COLO668 (cell line): ENCODE measurements around the gene TSC2.
"Not testable (repeated sequence)": the region's sequence is repeated elsewhere in the genome, so short reads cannot be mapped to it uniquely, and the experiment has no call there.

ENCODE experiments used
- DNase-seq: peaks from one replicate; lab custom pipeline; 2025; ENCODE audit not compliant: unreplicated experiment; lab: John Stamatoyannopoulos, UW

Gene TSC2

DNA sequence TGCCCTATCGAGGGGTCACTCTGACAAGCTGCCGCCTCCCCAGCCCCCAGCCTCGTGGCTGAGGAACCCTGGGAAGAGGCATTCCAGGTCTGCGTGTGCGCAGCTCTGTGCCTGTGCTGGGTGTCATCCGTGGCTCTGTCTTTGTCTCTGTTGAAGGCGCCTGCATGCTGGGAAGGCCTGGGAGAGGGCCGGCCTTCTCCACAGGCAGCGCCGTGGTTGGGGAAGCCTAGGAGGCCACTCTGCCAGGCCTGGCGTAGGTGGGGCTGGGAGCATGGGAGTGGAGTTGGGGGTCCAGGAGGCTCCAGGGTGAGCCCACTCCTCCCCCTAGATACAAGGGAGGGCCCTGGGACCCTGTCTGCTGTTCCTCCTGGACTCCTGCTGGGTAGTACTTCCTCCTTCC is 17.7 kb upstream of the TSC2 start:
- no peak for DNase-seq

DNA sequence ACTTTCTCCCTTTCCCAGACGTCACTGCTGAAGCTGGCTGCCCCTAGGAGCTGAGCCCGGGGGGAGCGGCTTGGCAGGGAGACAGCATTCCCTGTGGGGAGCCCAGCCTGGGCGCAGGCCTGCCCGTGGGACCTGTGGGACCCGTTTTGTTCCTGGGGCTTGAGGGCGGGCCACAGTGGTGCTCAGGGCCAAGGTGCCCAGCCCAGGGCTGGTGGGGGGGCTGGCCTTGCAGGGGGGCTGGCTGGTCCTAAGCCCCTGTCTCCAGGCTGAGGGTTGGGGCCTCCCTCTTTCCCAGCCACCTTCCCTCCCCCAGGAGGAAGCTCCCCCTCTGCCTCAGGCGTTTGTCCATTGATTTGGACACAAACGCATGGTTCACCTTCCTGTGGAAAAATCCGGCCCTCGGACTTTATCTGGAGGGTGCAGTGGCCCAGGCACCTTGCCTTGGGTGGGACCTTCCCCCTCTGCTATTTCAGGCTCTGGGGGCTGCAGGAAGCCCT is 16.7 kb upstream of the TSC2 start:
- DNase-seq: no peak

DNA sequence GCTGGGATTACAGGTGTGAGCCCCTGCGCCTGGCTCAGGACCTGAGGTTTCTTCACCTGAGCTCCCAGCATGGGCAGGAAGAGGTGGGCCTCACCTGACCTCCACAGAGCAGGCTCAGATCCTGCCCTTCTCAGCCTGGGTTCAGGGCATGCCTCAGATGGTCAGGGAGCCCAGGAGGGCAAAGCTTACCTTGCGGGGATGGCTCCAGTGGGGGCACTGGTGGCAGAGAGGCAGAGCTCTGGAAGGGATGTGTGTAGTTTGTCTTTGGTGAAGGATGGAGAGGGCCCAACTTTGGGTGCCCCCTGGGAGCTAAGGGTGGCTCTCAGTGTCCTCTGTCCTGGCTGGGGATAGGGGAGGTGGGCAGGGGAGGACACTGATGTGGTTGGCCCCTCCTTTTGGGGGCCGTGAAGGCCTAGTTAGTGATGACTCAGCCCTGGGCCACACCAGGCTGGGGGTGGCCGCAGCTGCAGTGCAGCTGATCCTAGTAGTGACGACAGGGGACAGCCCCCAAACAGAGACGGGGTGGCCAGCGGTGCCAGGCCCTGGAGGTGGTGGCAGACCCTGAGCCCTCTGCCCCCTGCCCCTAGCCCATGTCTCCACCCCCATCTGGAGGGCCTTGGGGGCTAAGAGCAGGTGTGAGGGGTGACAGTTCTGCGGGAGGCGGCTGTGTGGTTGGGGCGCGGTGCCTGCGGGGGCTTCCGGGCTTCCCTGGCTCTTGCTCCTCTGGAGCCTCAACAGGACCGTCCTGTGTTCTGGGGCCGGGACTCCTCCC is 15.3 kb upstream of the TSC2 start:
- no peak for DNase-seq

- DNase-seq: peak; percentile 48
Observed at GRCh38 chr16:2033057-2033908, 14.5 kb upstream of the TSC2 start.

- DNase-seq: not testable (repeated sequence)
Observed at GRCh38 chr16:2033909-2034695, 13.7 kb upstream of the TSC2 start.

- DNase-seq: no peak
Observed at GRCh38 chr16:2034696-2035430, 12.9 kb upstream of the TSC2 start.

DNA sequence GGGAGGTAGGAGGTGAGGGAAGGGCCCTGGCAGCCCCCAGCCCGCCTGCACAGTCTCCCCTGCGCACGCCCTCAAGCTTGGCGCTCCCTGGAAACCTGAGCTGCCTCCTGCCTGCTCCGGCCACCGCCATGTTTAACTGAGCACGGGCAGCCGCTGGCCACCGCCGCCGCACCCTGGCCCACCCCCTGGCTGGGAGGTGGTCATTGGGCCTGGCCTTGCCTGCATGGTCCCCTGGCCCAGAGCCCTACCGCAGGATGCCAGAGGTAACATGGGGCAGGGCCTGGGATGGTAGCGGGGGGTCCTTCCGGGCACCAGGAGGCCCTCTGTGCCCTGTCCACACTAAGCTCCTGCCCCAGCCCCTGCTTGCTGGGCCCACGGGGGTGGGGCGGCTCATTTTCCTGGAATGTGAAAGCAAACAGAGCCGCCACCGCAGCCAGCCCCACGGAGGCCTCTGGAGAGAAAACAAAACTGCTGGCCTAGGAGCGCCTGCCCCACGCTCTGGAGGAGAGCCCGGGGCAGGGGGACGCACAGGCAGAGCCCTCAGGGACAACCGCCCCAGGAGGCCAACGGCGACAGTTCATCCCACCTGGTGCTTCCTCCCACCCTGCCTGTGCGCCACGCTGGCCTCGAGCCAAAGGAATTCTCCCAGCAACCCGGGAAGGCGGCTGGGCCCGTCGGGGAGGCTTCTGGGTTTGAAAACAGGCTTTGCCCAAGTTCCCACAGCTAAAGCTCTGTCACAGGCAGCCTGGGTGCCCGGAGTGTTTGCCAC is 12.2 kb upstream of the TSC2 start:
- DNase-seq: peak; percentile 93

DNA sequence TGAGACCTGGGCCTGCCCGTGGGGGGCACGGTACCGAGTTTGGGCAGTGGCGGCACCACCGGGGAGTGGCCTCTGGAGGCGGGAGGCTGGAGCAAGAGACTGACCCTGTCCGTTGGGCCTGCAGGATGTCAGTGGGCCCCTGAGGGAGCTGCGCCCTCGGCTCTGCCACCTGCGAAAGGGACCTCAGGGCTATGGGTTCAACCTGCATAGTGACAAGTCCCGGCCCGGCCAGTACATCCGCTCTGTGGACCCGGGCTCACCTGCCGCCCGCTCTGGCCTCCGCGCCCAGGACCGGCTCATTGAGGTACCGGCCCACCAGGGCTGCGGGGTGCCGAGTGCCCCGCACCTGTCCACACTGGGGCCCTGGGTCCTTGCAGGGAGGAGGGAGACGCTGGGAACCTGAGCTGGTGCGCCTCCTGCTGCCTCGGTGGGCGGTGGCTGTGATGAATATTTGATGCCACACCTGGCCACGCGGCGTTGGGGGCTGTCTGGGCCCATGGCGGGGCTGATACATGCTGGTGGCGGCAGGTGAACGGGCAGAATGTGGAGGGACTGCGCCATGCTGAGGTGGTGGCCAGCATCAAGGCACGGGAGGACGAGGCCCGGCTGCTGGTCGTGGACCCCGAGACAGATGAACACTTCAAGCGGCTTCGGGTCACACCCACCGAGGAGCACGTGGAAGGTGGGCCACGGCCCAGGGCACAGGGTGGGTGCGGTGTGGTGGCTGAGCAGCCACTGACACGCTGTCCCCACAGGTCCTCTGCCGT is 11.4 kb upstream of the TSC2 start:
- peak; percentile 75 for DNase-seq

DNA sequence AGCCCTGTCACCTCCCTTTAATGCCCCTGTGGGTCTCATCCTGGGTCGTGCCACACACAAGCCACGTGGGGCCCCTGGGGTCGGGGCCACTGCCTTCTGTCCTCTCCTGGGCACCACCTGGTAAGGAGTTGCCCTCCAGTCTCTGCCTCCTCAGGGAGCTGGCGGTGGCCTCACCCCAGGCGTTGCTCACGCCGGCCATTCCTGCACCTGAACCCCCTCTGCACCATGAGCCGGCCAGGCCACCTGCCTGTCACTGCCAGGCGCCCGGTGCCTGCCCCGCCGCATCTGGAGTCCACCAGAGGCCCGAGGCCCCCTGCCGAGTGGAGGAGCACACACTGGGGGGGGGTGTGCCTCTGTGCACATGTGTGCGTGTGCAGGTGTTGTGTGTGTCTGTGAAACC is 10.7 kb upstream of the TSC2 start:
- DNase-seq: peak; percentile 59

GRCh38 chr16:2037647-2038381 is 10.0 kb upstream of the TSC2 start:
- no peak for DNase-seq

DNA sequence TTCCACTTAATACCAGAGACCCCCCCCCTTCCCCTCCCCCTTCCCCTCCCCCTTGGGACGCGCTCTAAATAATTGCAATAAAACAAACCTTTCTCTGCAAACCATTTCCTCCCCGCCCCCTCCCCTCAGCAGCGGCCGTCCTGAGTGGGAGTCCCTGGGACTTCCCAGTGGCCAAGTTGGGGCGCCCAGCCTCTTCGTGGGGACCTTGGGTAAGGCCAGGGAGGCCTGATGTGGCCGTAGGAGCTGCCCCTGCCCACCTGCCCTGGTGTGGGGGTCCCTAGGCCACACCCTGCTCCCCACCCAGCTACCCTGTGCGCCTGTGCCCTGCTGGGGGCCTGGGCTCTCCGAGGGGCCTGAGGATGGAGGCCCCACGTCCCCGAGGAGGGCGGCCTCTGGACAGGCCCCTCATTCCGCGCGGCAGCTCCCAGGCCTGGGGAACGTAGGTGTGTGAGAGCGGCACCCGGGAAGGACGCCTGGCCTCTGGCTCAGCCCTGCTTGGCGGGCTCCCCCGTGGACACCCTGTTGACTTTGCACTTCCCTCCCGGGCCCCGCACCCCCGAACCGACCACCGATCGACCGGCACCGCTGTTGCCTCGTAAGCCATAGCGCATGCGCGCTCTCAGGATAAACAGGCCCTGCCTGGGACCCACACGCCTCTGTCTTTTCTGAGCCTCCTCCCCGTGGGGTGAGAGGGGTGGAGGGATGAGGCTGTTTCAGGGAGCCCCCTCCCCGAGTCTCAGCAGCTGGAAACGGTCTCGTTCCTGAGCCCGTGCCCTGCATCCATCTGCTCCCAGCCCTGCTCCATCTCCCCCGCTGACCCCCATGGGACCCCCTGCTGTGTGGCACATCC is 9.2 kb upstream of the TSC2 start:
- peak; percentile 19 for DNase-seq

DNA sequence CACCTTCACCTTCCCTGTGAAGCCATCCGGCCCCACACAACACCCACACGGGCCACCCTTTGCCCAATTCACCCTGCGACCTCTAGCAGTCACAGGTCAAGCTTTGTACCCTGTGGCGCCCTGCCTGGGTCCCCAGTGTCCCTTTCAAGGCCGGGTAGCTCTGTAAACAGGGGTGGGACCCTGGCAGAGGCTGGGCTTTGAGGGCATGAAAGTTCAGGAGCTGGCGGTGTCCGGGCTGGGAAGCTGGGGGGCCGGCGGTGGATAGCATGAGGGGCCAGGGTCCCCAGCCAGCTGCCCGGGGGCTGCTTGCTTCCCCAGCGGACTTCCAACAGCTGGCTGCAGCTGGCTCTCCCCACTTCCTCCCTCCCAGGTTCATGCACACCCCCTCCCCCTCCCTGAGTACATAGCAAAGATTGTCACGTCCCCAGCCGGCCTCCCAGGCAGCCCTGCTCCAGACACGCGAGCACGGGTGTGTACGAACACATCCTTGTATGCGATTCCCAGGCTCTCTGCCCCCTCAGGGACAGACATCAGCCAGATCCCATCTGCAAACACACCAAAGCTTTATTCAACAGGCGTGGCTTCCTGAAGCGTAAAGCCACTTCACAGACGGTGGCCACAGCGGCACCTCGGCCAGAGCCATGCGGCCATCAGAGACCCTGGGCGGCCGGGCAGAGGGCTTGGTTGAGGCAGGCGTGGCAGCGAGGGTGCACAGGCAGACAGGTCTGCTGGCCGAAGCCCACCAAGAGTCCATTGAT is 8.3 kb upstream of the TSC2 start:
- DNase-seq: peak; percentile 92

DNA sequence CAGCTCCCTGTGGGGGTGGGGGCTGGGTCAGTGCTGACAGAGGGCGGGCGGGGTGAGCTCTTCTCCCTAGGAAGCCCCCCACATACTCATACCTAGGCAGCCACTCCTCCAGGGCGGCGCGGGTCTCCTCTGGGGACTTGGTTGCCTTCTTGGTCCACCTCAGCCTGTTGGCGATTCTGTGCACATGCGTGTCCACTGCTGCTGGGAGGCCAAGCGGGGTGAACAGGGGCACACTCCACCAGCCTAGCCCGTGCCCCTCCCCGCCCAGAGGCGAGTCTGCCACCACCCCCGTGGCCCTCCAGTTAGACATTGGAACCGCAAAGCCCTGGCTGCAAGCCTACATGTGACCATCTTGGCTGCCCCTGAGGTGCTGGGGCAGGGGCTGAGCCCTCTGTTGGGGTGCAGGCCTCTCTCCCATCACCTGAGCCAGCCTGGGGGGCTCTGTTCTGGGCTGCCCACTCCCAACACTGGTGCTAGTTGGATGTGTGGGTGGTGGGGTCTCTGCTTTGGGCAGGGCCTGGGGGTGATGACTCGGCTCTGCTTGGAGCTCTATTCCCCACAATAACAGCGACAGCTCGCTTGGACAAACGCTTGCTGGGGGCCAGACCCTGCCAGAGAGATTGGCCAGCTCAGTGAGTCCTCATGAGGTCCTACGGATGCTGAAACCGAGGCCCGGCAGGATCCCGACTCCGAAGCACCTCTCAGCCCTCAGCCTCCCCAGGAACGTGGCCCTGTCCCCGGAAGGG is 7.6 kb upstream of the TSC2 start:
- DNase-seq: peak; percentile 30

DNA sequence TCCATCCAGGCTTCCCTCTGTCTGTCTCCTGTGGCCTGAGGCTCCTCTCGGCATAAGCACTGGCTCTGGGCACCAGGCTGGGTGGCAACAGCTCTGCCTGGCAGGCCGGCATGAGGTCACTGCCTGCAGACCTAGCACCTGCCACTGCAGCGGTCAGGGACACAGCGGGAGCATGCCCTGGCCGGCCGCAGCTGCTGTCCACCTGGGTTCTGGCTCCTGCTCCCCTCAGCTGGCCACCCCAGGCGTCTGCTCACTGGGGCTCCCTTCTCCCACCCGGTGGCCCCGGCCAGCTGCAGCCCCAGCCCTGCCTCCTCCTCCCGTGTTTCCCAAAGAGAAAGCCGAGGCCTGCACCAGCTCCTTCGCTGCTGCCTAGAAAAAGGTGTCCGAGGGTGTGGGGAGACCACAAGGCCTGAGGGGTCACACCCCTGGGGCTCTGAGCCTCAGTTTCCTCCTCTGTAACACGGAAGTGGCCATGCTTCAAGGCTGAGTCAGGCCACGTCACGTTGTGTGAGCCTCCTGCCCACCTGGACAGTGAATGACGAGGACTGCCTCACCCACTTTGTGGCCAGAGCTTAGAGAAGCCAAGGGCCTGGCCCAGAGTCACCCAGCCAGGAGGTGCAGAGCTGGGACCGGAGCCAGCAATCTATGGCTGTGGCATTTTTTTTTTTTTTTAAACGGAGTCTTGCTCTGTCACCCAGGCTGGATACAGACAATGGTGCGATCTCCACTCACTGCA is 6.8 kb upstream of the TSC2 start:
- peak; percentile 74 for DNase-seq

GRCh38 chr16:2042171-2042985 is 5.4 kb upstream of the TSC2 start:
- peak; percentile 98 for DNase-seq
